ENCODE results near the gene SMPX.
A peak's percentile ranks its signal among the peaks of the same experiment; 100 is the strongest.

Gene SMPX

DNA sequence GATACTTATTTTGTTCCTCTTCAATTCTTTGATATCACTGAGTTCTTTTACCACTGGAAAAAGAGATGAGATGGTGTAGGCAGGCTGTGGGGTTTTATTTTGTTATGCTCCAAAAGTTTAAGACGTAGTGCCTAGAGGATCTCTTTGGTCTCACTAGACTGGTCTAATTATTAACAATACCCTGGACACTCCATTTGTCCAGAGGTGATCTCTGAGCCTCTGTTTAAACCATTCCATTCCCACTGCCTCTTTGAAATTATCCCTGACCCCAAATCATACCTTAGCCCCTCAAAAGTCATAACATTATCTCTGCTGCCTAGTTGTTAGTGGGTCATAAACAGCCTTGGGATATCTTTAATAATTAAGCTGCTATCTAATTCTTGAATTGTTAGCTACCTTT lies 24.2 kb downstream of the SMPX start:
- DNase-seq (ENCODE audit: low spot score) = no peak
- in situ Hi-C loops (cut with MboI; ENCODE audit: low pct_unique_long_range_greater_than_20kb, low sequenced_read_pairs, unreplicated experiment) = loop anchor here (25.0 kb wide), 1 partner anchor 1196 kb away; no protein-coding TSS in a partner anchor
- TF ChIP-seq, protein P1, sequence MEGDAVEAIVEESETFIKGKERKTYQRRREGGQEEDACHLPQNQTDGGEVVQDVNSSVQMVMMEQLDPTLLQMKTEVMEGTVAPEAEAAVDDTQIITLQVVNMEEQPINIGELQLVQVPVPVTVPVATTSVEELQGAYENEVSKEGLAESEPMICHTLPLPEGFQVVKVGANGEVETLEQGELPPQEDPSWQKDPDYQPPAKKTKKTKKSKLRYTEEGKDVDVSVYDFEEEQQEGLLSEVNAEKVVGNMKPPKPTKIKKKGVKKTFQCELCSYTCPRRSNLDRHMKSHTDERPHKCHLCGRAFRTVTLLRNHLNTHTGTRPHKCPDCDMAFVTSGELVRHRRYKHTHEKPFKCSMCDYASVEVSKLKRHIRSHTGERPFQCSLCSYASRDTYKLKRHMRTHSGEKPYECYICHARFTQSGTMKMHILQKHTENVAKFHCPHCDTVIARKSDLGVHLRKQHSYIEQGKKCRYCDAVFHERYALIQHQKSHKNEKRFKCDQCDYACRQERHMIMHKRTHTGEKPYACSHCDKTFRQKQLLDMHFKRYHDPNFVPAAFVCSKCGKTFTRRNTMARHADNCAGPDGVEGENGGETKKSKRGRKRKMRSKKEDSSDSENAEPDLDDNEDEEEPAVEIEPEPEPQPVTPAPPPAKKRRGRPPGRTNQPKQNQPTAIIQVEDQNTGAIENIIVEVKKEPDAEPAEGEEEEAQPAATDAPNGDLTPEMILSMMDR (IDR thresholded peaks at IDR 0.05; ENCODE audit: extremely low read depth, insufficient read depth, missing control alignments) = no peak

DNA sequence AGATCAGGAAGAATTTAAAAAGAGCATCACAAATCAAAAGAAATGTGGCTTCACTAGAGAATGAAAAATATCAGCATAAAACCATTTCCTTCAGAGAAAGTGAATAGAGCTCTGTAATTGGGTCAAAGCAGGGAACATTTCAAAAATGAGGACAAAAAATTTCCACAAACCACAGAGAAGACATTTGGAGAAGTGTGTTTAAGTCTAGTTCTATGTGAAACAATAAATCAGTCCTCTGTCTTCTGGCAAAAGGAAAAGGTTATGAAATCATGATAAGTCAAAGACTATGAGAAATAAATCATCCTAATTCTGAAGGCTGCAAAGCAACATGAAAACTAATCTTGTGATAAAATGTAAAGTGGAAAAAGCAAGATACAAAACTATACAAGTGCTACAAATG lies 27.9 kb downstream of the SMPX start:
- in situ Hi-C loops (cut with MboI; ENCODE audit: low pct_unique_long_range_greater_than_20kb, low sequenced_read_pairs, unreplicated experiment) = loop anchor here (25.0 kb wide), 1 partner anchor 1193 kb away; no protein-coding TSS in a partner anchor
- no peak for DNase-seq (ENCODE audit: low spot score)
- TF ChIP-seq, protein P1 (IDR thresholded peaks at IDR 0.05; ENCODE audit: extremely low read depth, insufficient read depth, missing control alignments) = no peak

DNA sequence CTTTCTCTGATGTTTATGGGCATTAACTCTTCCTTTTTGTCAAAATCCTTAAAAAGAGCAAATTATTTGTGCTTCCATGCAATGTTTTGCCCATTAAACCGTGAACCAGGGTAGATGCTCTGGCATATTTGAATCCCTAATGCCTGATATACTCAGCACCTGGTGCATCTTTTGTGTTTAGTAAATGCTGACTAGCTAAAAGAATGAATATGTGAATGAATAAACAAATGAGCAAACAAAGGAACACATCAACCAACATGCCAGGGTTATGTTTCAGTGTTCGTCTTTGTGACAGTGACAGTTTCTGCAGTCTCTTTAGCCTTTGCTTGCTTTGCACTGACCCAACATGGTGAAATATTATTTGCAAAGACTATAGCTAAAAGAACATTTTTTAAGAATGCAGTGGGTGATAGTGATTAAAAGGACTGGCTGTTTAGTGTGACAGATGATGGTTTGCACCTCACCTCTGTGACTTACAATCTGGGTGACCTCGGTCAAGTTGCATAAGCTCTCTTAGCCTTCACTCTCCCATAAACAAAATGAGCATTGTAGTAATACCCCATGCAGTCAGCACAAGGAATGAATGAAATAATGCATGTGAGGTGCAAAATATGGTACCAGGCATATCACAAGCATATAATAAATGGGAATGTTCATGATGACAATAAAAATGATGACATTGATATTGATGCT lies 29.5 kb downstream of the SMPX start:
- no peak for DNase-seq (ENCODE audit: low spot score)
- TF ChIP-seq, protein P1 (IDR thresholded peaks at IDR 0.05; ENCODE audit: extremely low read depth, insufficient read depth, missing control alignments) = no peak
- in situ Hi-C loops (cut with MboI; ENCODE audit: low pct_unique_long_range_greater_than_20kb, low sequenced_read_pairs, unreplicated experiment) = loop anchor here (25.0 kb wide), 1 partner anchor 1191 kb away; no protein-coding TSS in a partner anchor

DNA sequence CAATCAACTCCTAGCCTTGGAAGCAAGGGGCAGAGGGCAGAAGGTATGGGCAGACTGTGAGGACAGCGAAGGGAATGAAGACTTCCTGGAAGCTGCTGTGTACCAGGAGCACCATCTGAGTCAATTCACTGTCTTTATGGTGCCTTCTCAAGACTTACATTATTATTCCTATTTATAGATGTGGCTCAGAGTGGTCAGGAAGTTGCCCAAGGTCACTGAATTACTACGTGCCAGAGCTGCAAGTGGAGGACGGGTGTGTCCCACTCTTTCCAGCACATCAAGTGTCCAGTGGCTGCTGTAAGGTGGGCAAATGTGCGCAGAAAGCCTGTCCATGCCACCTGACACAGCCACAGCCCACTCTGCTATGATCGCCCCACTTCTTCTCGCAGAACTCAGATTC lies 32.0 kb downstream of the SMPX start:
- no peak for DNase-seq (ENCODE audit: low spot score)
- TF ChIP-seq, protein P1 (IDR thresholded peaks at IDR 0.05; ENCODE audit: extremely low read depth, insufficient read depth, missing control alignments) = no peak
- in situ Hi-C loops (cut with MboI; ENCODE audit: low pct_unique_long_range_greater_than_20kb, low sequenced_read_pairs, unreplicated experiment) = loop anchor here (25.0 kb wide), 1 partner anchor 1189 kb away; no protein-coding TSS in a partner anchor

DNA sequence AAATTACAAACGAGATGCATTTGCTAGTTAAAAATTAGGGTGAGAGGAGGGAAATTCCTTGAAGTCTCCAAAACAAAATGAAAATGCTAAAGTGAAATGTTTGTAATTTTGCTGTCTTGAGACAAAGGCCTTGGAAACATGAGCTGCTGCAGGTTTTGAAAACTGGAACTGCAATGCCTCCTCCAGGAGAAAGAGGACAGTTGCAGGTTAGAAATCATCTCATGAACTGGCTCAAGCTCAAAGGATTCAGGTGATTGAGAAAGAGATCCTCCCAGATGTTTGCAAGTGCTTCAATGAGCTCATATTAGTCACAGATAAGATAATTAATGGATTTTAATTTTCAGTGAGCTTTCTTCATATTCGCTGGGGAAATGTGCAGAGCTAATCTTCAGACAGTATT lies 32.4 kb downstream of the SMPX start:
- no peak for DNase-seq (ENCODE audit: low spot score)
- TF ChIP-seq, protein P1 (IDR thresholded peaks at IDR 0.05; ENCODE audit: extremely low read depth, insufficient read depth, missing control alignments) = peak; percentile 11
- in situ Hi-C loops (cut with MboI; ENCODE audit: low pct_unique_long_range_greater_than_20kb, low sequenced_read_pairs, unreplicated experiment) = loop anchor here (25.0 kb wide), 1 partner anchor 1188 kb away; no protein-coding TSS in a partner anchor

DNA sequence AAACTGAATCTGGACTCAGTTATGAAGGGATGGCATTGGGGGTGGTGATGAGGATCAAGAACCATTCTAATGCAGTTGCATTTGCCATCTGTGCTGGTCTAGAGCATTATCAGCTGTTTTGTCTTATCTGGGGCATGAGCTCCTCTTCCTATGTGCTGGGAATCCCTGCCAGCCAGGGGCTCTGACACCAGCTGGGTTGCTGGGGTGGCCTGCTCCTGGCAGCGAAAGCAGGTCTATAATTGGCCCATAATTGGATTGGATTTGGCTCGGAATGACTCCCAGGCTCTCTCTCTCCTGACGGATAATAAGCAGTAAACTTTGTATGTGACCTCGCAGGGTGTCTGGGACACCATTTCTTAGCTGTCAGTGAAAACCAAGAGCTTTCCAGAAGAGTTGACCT lies 34.1 kb downstream of the SMPX start:
- DNase-seq (ENCODE audit: low spot score) = no peak
- TF ChIP-seq, protein P1 (IDR thresholded peaks at IDR 0.05; ENCODE audit: extremely low read depth, insufficient read depth, missing control alignments) = no peak
- in situ Hi-C loops (cut with MboI; ENCODE audit: low pct_unique_long_range_greater_than_20kb, low sequenced_read_pairs, unreplicated experiment) = no loop called here

All from GM13977 (cell line).